Pancreas (tissue), 10 donors: ENCODE results near the gene XAGE2. TPM values are rescaled to one million over a fixed set of nuclear protein-coding genes. Genes with fewer than 3 reads are reported as not detected.

Experiments used
- ATAC-seq, 4 donors: fragments of 200-7000 bp; cut with Tn5 transposase; one replicate each; pipeline versions ENCODE4 v1.8.0 to v1.9.1; 2020; ENCODE audit warnings: mild to moderate bottlenecking in 4 of 4, moderate library complexity in 4 of 4
- DNase-seq, 6 donors: peaks; one replicate each; pipeline ENCODE4 v3.0.0-alpha.2; 2020
- FAIRE-seq: peaks from 2 replicates; lab custom pipeline; 2012; peaks lifted over from hg19 to GRCh38; lab: Jason Lieb, UNC
- H3K27ac ChIP-seq, 4 donors: fragments of 200-600 bp; sonication (generic); 1 replicate in 3 of 4; 2 replicates in 1 of 4; pipeline versions ENCODE4 v1.5.0 to v1.8.0; 2020
- H3K27me3 ChIP-seq, 4 donors: fragments of 200-600 bp; one replicate each; pipeline ENCODE4 v1.8.0; 2021
- H3K36me3 ChIP-seq, 3 donors: fragments of 200-600 bp; sonication (generic) in 1 of 3; one replicate each; pipeline versions ENCODE4 v1.5.0 to v1.8.0; 2020 to 2021
- H3K4me1 ChIP-seq, 3 donors: fragments of 200-600 bp; one replicate each; pipeline ENCODE4 v1.8.0; 2021
- H3K4me3 ChIP-seq, 4 donors: fragments of 200-600 bp; sonication (generic) in 2 of 4; one replicate each; pipeline versions ENCODE4 v1.5.0 to v1.8.0; 2020 to 2021
- H3K9me3 ChIP-seq, 4 donors: fragments of 200-600 bp; one replicate each; pipeline ENCODE4 v1.8.0; 2021
- WGBS, 2 donors: extraction: QIAGEN DNeasy Blood & Tissue Kit; methylation state at CpG; one replicate each; pipeline ENCODE4 v1.1.7; 2013; 5-methylcytosine and 5-hydroxymethylcytosine counted together
- intact Hi-C, 3 donors: fragments of 100-400 bp; cut with DNase I; formaldehyde crosslinking; loops; one replicate each; pipeline versions ENCODE4 v1.11.1 to v1.14.2; 2022
- polyA plus RNA-seq, 2 donors: library from polyadenylated mRNA; stranded (reverse); fragments of 200-250 nt; gene quantifications; one replicate each; pipeline ENCODE4 v1.2.3, GENCODE V29; 2013
- total RNA-seq, 6 donors: library from RNA; stranded (reverse); fragmentation: NEBNext Ultra II Directional in 4 of 6; extraction: Animal tissue kit (Norgen Biotek cat#: 25700) in 4 of 6; gene quantifications; one replicate each; pipeline versions ENCODE4 v1.2.1 to v1.2.4, GENCODE V29; 2021 to 2023
- TF ChIP-seq, protein P1 (sequence below), 4 donors: fragments of 200-600 bp; sonication (generic) in 3 of 4; IDR thresholded peaks; one replicate each; pipeline versions ENCODE4 v1.5.0 to v1.8.0; 2021; ENCODE audit warnings: antibody characterized with exemption in 4 of 4
- donor health status: healthy with polysubstance abuse.
- donor health status: DM: no; HTN: no; CAD: no; lungs with moderate emphysema.
- donor health status: DM: no; HTN: no; CAD: no.
- donor health status: control.
- donor health status: control.
- donor health status: Bipolar disorder and iron deficiency.
- donor health status: DM: yes; HTN: yes; CAD: no.
- donor health status: DM: no; HTN: no; CAD: no.
- donor health status: DM: no; HTN: no; CAD: no.
- donor health status: DM: yes; HTN: yes; CAD: no.

Gene XAGE2
- total and polyA plus RNA-seq, 8 donors: 0.38 to 0.59 TPM; not detected in 6

DNA sequence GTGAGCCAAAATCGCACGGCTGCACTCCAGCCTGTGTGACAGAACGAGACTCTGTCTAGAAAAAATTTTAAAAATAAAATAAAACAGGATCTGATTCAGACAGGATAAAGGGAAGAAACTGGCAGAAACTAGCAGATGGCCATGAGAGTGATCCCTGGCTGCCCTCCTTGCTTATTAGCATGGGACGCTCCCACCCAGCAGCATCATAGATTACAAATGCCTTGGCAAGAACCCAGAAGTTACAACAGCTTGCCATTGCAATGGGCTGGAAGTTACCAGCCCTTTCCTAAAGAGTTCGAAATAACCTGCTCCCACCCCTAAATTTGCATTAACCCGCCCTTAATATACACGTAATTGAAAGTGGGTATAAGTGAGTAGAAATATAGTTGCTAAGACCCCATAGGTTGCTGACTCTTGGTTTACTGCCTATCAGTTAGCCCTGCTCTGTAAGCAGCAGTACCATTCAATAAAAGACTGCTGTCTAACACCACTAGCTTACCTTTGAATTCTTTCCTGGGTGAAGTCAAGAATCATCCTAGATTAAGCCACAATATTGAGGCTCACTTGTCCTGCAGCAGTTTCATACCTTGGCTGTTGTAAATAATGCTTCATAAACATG is 9.1 kb upstream of the XAGE2 start:
- H3K27me3 ChIP-seq: peaks cover 0 to 36% (median 0%) of the 10 kb centered on the region in 4 donors
- DNase-seq (no peak), ATAC-seq (no peak), FAIRE-seq (no peak)
- H3K27ac ChIP-seq: no peak overlapping the region
- 54 to 64% methylated on average over 7 of the region's 7 CpGs for WGBS, 2 donors
- no peaks in the 10 kb centered on the region for H3K36me3 ChIP-seq
- TF ChIP-seq, protein P1, sequence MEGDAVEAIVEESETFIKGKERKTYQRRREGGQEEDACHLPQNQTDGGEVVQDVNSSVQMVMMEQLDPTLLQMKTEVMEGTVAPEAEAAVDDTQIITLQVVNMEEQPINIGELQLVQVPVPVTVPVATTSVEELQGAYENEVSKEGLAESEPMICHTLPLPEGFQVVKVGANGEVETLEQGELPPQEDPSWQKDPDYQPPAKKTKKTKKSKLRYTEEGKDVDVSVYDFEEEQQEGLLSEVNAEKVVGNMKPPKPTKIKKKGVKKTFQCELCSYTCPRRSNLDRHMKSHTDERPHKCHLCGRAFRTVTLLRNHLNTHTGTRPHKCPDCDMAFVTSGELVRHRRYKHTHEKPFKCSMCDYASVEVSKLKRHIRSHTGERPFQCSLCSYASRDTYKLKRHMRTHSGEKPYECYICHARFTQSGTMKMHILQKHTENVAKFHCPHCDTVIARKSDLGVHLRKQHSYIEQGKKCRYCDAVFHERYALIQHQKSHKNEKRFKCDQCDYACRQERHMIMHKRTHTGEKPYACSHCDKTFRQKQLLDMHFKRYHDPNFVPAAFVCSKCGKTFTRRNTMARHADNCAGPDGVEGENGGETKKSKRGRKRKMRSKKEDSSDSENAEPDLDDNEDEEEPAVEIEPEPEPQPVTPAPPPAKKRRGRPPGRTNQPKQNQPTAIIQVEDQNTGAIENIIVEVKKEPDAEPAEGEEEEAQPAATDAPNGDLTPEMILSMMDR (IDR thresholded peaks at IDR 0.05): no peak
- H3K9me3 ChIP-seq: no peaks in the 10 kb centered on the region
- no peaks in the 10 kb centered on the region for H3K4me1 ChIP-seq
- intact Hi-C loops: no loop called here
- H3K4me3 ChIP-seq: no peak overlapping the region

DNA sequence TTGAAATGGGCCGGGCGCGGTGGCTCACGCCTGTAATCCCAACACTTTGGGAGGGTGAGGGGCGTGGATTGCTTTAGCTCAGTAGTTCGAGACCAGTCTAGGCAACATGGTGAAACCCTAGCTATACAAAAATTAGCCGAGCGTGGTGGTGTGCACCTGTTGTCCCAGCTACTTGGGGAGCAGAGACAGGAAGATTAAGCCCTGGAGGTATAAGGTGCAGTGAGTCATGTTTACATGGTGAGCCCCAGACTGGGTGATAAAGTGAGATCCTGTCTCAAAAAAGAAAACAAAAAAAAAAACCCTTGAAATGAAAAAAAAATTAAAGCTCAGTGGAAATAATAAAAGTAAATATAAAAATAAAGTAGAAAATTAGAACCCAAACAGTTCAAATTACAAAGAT is 6.9 kb upstream of the XAGE2 start:
- ATAC-seq (no peak), DNase-seq (no peak), FAIRE-seq (no peak)
- H3K27ac ChIP-seq: no peak overlapping the region
- H3K4me3 ChIP-seq: no peak overlapping the region
- no peaks in the 10 kb centered on the region for H3K9me3 ChIP-seq
- WGBS, 2 donors: 71 to 83% methylated on average over 8 of the region's 8 CpGs
- H3K4me1 ChIP-seq: no peaks in the 10 kb centered on the region
- intact Hi-C loops: no loop called here
- H3K27me3 ChIP-seq: peaks cover 0 to 37% (median 2%) of the 10 kb centered on the region in 4 donors
- TF ChIP-seq, protein P1 (IDR thresholded peaks at IDR 0.05): no peak
- no peaks in the 10 kb centered on the region for H3K36me3 ChIP-seq

DNA sequence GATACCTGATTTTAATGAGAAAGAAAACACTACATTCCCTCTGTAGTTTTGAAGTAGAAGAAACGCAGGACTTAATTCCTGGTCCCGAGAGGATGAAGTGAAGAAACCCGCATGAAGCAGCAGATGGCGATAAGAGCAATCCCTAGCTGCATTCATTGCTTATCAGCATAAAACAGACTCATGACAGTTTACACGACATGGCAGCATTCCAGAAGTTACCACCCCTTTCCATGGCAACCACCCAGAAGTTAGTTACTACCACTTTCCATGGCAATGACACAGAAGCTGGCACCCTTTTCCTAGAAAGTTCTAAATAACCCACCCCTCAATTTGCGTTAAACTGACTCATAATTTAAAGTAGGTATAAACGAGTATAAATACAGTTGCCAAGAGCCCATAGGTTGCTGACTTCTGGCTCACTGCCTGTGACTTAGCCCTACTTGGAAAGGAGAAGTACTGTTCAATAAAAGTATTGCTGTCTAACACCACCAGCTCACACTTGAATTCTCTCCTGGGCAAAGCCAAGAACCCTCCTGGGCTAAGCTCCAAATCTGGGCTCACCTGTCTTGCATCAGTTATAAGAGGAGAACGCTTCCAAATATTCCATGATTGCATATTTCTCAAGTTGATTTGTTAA is 5.5 kb upstream of the XAGE2 start:
- FAIRE-seq (no peak), ATAC-seq (no peak), DNase-seq (no peak)
- TF ChIP-seq, protein P1 (IDR thresholded peaks at IDR 0.05): no peak
- no peak overlapping the region for H3K4me3 ChIP-seq
- H3K27me3 ChIP-seq: peaks cover 0 to 33% (median 3%) of the 10 kb centered on the region in 4 donors
- no peaks in the 10 kb centered on the region for H3K9me3 ChIP-seq
- no peaks in the 10 kb centered on the region for H3K36me3 ChIP-seq
- WGBS, 2 donors: 11 to 23% methylated on average over 8 of the region's 8 CpGs
- no peaks in the 10 kb centered on the region for H3K4me1 ChIP-seq
- no peak overlapping the region for H3K27ac ChIP-seq
- intact Hi-C loops: no loop called here

GRCh38 chrX:52378870-52379269 is 10.0 kb downstream of the XAGE2 start:
- Histone ChIP-seq H3K4me1 (no peaks in the 10 kb centered on the region), H3K4me3 (no peak overlapping the region), H3K9me3 (no peaks in the 10 kb centered on the region), H3K36me3 (no peaks in the 10 kb centered on the region), H3K27me3 (peaks cover 0 to 36% (median 2%) of the 10 kb centered on the region in 4 donors), H3K27ac (no peak overlapping the region)
- no peak for ATAC-seq
- WGBS, 2 donors: 39 to 49% methylated on average over 2 of the region's 2 CpGs
- no peak for DNase-seq
- FAIRE-seq: no peak
- TF ChIP-seq, protein P1 (IDR thresholded peaks at IDR 0.05): no peak
- intact Hi-C loops: no loop called here

DNA sequence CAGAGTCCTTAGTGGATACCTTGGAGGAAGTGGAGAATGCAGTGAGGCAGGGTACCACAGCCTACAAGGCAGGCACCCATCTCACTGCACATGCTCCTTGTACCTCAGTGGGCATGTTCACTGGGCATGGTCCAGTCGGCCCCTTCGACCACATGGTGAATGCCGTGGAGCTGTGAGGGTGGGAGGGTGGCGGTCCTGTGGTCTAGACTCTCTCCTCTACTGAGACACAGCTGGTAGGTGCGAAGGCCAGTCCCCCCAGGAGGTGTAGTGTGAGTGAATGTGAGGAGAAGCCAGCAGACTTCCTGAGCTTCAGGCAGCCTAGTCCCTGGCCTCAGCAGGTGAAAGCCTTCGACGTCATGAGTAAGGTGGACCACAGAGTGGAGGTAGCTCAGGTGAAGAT is 12.2 kb downstream of the XAGE2 start:
- no peak overlapping the region for H3K4me3 ChIP-seq
- H3K27me3 ChIP-seq: peaks cover 0 to 24% (median 0%) of the 10 kb centered on the region in 4 donors
- no peaks in the 10 kb centered on the region for H3K4me1 ChIP-seq
- DNase-seq (peak in 1 of 6 donors; percentile 53), ATAC-seq (no peak), FAIRE-seq (no peak)
- H3K27ac ChIP-seq: no peak overlapping the region
- 75 to 85% methylated on average over 7 of the region's 7 CpGs for WGBS, 2 donors
- intact Hi-C loops: no loop called here
- H3K9me3 ChIP-seq: no peaks in the 10 kb centered on the region
- TF ChIP-seq, protein P1 (IDR thresholded peaks at IDR 0.05): no peak
- no peaks in the 10 kb centered on the region for H3K36me3 ChIP-seq
